ENCODE data around the gene WIPF1.

WIPF1 gene

GRCh38 chr2:174529916-174530315 is 67.7 kb downstream of the WIPF1 start:
- Histone ChIP-seq H3K4me1 (ENCODE audit: insufficient read depth, low read length, poor library complexity, severe bottlenecking) (no peaks in the 10 kb centered on the region), H3K9me2 (replicated peaks; ENCODE audit: low read depth, low read length) (no peaks in the 10 kb centered on the region), H3K9me3 (ENCODE audit: insufficient read depth, low read depth, low read length) (no peaks in the 10 kb centered on the region), H3F3A (ENCODE audit: low read depth) (no peaks in the 10 kb centered on the region), H3K9ac (ENCODE audit: low read depth, low read length, poor library complexity, severe bottlenecking) (no peak overlapping the region), H3K4me2 (ENCODE audit: low read depth, low read length, poor library complexity, severe bottlenecking) (no peak overlapping the region), H3K4me3 (ENCODE audit: low read length, poor library complexity, severe bottlenecking) (no peak overlapping the region), H2AFZ (ENCODE audit: low read length) (no peak overlapping the region), H3K79me2 (ENCODE audit: insufficient read depth, low read length) (no peaks in the 10 kb centered on the region), H4K20me1 (ENCODE audit: insufficient read depth, low read length, poor library complexity, severe bottlenecking) (no peaks in the 10 kb centered on the region), H3K27me3 (ENCODE audit: insufficient read depth, low read length, poor library complexity, severe bottlenecking) (no peaks in the 10 kb centered on the region), H3K36me3 (ENCODE audit: insufficient read depth, low read length) (no peaks in the 10 kb centered on the region)
- no peak for TF ChIP-seq CTCF (conservative IDR thresholded peaks at IDR 0.05; ENCODE audit: low read length)
- TF ChIP-seq EZH2phosphoT487 (IDR thresholded peaks at IDR 0.05; ENCODE audit: borderline replicate concordance), result no peak

GRCh38 chr2:174527959-174528358 is 69.6 kb downstream of the WIPF1 start:
- H3K36me3 ChIP-seq (ENCODE audit: insufficient read depth, low read length), result no peaks in the 10 kb centered on the region
- no peak for TF ChIP-seq CTCF (conservative IDR thresholded peaks at IDR 0.05; ENCODE audit: low read length)
- no peak for TF ChIP-seq EZH2phosphoT487 (IDR thresholded peaks at IDR 0.05; ENCODE audit: borderline replicate concordance)
- no peak overlapping the region for H3K9ac ChIP-seq (ENCODE audit: low read depth, low read length, poor library complexity, severe bottlenecking)
- H3K4me1 ChIP-seq (ENCODE audit: insufficient read depth, low read length, poor library complexity, severe bottlenecking), result no peaks in the 10 kb centered on the region
- no peaks in the 10 kb centered on the region for H3K79me2 ChIP-seq (ENCODE audit: insufficient read depth, low read length)
- H3K9me2 ChIP-seq (replicated peaks; ENCODE audit: low read depth, low read length), result no peaks in the 10 kb centered on the region
- no peak overlapping the region for H3K4me3 ChIP-seq (ENCODE audit: low read length, poor library complexity, severe bottlenecking)
- H2AFZ ChIP-seq (ENCODE audit: low read length), result no peak overlapping the region
- H4K20me1 ChIP-seq (ENCODE audit: insufficient read depth, low read length, poor library complexity, severe bottlenecking), result no peaks in the 10 kb centered on the region
- H3K27me3 ChIP-seq (ENCODE audit: insufficient read depth, low read length, poor library complexity, severe bottlenecking), result no peaks in the 10 kb centered on the region
- no peaks in the 10 kb centered on the region for H3F3A ChIP-seq (ENCODE audit: low read depth)
- H3K9me3 ChIP-seq (ENCODE audit: insufficient read depth, low read depth, low read length), result no peaks in the 10 kb centered on the region
- no peak overlapping the region for H3K4me2 ChIP-seq (ENCODE audit: low read depth, low read length, poor library complexity, severe bottlenecking)

- H3F3A ChIP-seq (ENCODE audit: low read depth), result no peaks in the 10 kb centered on the region
- no peak for TF ChIP-seq EZH2phosphoT487 (IDR thresholded peaks at IDR 0.05; ENCODE audit: borderline replicate concordance)
- no peak for TF ChIP-seq CTCF (conservative IDR thresholded peaks at IDR 0.05; ENCODE audit: low read length)
- H3K4me2 ChIP-seq (ENCODE audit: low read depth, low read length, poor library complexity, severe bottlenecking), result no peak overlapping the region
- H4K20me1 ChIP-seq (ENCODE audit: insufficient read depth, low read length, poor library complexity, severe bottlenecking), result no peaks in the 10 kb centered on the region
- H3K9ac ChIP-seq (ENCODE audit: low read depth, low read length, poor library complexity, severe bottlenecking), result no peak overlapping the region
- no peaks in the 10 kb centered on the region for H3K4me1 ChIP-seq (ENCODE audit: insufficient read depth, low read length, poor library complexity, severe bottlenecking)
- no peaks in the 10 kb centered on the region for H3K9me3 ChIP-seq (ENCODE audit: insufficient read depth, low read depth, low read length)
- H2AFZ ChIP-seq (ENCODE audit: low read length), result no peak overlapping the region
- no peaks in the 10 kb centered on the region for H3K36me3 ChIP-seq (ENCODE audit: insufficient read depth, low read length)
- no peak overlapping the region for H3K4me3 ChIP-seq (ENCODE audit: low read length, poor library complexity, severe bottlenecking)
- no peaks in the 10 kb centered on the region for H3K9me2 ChIP-seq (replicated peaks; ENCODE audit: low read depth, low read length)
- H3K79me2 ChIP-seq (ENCODE audit: insufficient read depth, low read length), result no peaks in the 10 kb centered on the region
- no peaks in the 10 kb centered on the region for H3K27me3 ChIP-seq (ENCODE audit: insufficient read depth, low read length, poor library complexity, severe bottlenecking)
Observed at GRCh38 chr2:174527101-174527721, 70.4 kb downstream of the WIPF1 start.
